Measurements from ENCODE around the gene TMCO1. TPM values are rescaled to one million over a fixed set of nuclear protein-coding genes. Genes with fewer than 3 reads are reported as not detected.

The TMCO1 gene
- total RNA-seq, 1 experiment from 2014 or later, result 70.1 TPM

DNA sequence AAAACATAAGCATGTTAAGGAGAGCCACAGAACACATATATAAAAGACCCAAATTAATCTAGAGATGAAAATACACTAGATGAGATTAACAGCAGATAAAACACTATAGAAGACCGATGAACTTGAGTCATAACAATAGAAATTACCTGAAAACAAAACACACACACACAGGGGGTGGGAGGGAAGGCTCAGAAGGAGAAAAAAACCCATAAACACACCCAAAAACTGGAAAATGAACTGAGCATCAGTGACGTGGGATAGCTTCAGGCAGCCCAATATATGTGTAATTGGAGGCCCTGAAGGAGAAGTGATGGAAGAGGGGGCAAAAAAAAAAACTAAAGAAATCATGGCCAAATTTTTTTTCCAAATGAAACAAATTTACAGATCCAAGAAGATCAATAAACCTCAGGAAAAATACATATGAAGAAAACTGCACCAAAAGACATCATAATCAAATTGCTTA is 81.7 kb downstream of the TMCO1 start:
- DNase-seq, result no peak
- Mint-ChIP-seq H3K9me3 (peaks cover 19 to 24% of the 10 kb centered on the region in 2 experiments), H3K27ac (no peak overlapping the region), H3K4me1 (0 out of 4 replicates have a peak, but pooled peaks cover 0 to 3% of the 10 kb centered on the region in 2 experiments), H3K36me3 (ENCODE audit: insufficient read depth in 1 of 3, low read depth in 3 of 3) (peaks cover 40 to 59% (median 49%) of the 10 kb centered on the region in 3 experiments), H3K27me3 (ENCODE audit: low read depth) (no peaks in the 10 kb centered on the region), H3K4me3 (no peak overlapping the region)
- H3K4me1 ChIP-seq (ENCODE audit: insufficient read depth, low read length), result no peaks in the 10 kb centered on the region
- H3K9ac ChIP-seq (ENCODE audit: extremely low read depth, insufficient read length, low read length), result no peak overlapping the region
- H2BK12ac ChIP-seq (ENCODE audit: insufficient read length, low read depth, low read length), result no peak overlapping the region
- no peak overlapping the region for H3K23ac ChIP-seq (ENCODE audit: insufficient read length, low read depth, low read length)
- H3K9me3 ChIP-seq (ENCODE audit: control insufficient read depth, low read depth, low read length), result no peaks in the 10 kb centered on the region
- no peak overlapping the region for H2BK15ac ChIP-seq (ENCODE audit: low read depth, low read length)
- no peaks in the 10 kb centered on the region for H3K23me2 ChIP-seq (ENCODE audit: insufficient read length, low read depth, low read length, poor library complexity, severe bottlenecking)
- no peak overlapping the region for H3K18ac ChIP-seq (ENCODE audit: insufficient read length, low read depth, low read length)
- TF ChIP-seq CTCF (conservative IDR thresholded peaks at IDR 0.05), result no peak
- H2BK20ac ChIP-seq (ENCODE audit: low read depth, low read length, poor library complexity, severe bottlenecking), result no peak overlapping the region
- peaks cover 3% of the 10 kb centered on the region for H3K79me1 ChIP-seq (ENCODE audit: insufficient read depth, low read depth, low read length, poor library complexity, severe bottlenecking)
- no peaks in the 10 kb centered on the region for H4K20me1 ChIP-seq (ENCODE audit: control insufficient read depth, insufficient read depth, insufficient read length)
- no peak overlapping the region for H3K56ac ChIP-seq (ENCODE audit: insufficient read length, low read depth, low read length)
- no peak overlapping the region for H4K91ac ChIP-seq (ENCODE audit: insufficient read length, low read depth, low read length)
- H3T11ph ChIP-seq (ENCODE audit: low read length), result no peak overlapping the region
- H3K27me3 ChIP-seq (ENCODE audit: insufficient read depth, low read length), result no peaks in the 10 kb centered on the region
- H2BK120ac ChIP-seq (ENCODE audit: low read depth, low read length, poor library complexity, severe bottlenecking), result no peak overlapping the region
- WGBS (ENCODE audit: extremely low coverage, insufficient read length, low lambda C conversion rate), result no CpG with 5 or more reads among the region's 2 CpGs
- H4K8ac ChIP-seq (replicated peaks; ENCODE audit: insufficient read length, low read depth, low read length), result no peak overlapping the region
- no peak overlapping the region for H3K4ac ChIP-seq (ENCODE audit: low read depth, low read length)
- no peak overlapping the region for H3K4me2 ChIP-seq (ENCODE audit: insufficient read depth, insufficient read length, low read length)
- no peak overlapping the region for H3K27ac ChIP-seq (ENCODE audit: insufficient read length, low read depth, low read length)
- no peak overlapping the region for H2AK5ac ChIP-seq (ENCODE audit: insufficient read length, low read length)
- no peak overlapping the region for H2BK5ac ChIP-seq (ENCODE audit: insufficient read length, low read length)
- H3K79me2 ChIP-seq (ENCODE audit: insufficient read depth, low read length), result no peaks in the 10 kb centered on the region; the same call in 1 of the 2 replicates
- H3K14ac ChIP-seq (ENCODE audit: insufficient read depth, low read length), result no peak overlapping the region
- H2AFZ ChIP-seq (ENCODE audit: low read length), result no peak overlapping the region
- H4K5ac ChIP-seq (ENCODE audit: insufficient read length, low read depth, low read length), result no peak overlapping the region
